NCI-H446 treated with DMSO at 0.1 percent for 48 hours (cell line): Measurements from ENCODE around the gene MRC1.

ENCODE experiments used
- DNase-seq: peaks from one replicate; lab custom pipeline; 2025; lab: John Stamatoyannopoulos, UW

Gene MRC1

GRCh38 chr10:17847585-17848296 is 38.6 kb downstream of the MRC1 start:
- DNase-seq, result no peak

- no peak for DNase-seq
Observed at GRCh38 chr10:17848646-17849045, 39.5 kb downstream of the MRC1 start.

GRCh38 chr10:17850501-17850900 is 41.4 kb downstream of the MRC1 start:
- DNase-seq, result no peak

GRCh38 chr10:17851611-17852010 is 42.5 kb downstream of the MRC1 start:
- DNase-seq, result peak; percentile 58

GRCh38 chr10:17854044-17854652 is 45.0 kb downstream of the MRC1 start:
- no peak for DNase-seq

- DNase-seq, result no peak
Observed at GRCh38 chr10:17857040-17857439, 47.9 kb downstream of the MRC1 start.

- no peak for DNase-seq
Observed at GRCh38 chr10:17859492-17860156, 50.5 kb downstream of the MRC1 start.

GRCh38 chr10:17861760-17862159 is 52.6 kb downstream of the MRC1 start:
- DNase-seq, result no peak

- DNase-seq, result no peak
Observed at GRCh38 chr10:17865351-17865750, 56.2 kb downstream of the MRC1 start.

- DNase-seq, result no peak
Observed at GRCh38 chr10:17866346-17866745, 57.2 kb downstream of the MRC1 start.

GRCh38 chr10:17867056-17867455 is 57.9 kb downstream of the MRC1 start:
- DNase-seq, result no peak

GRCh38 chr10:17871036-17871435 is 61.9 kb downstream of the MRC1 start:
- DNase-seq, result no peak

GRCh38 chr10:17872191-17873091 is 63.3 kb downstream of the MRC1 start:
- peak; percentile 32 for DNase-seq

- DNase-seq, result no peak
Observed at GRCh38 chr10:17873946-17874345, 64.8 kb downstream of the MRC1 start.

- no peak for DNase-seq
Observed at GRCh38 chr10:17877121-17877520, 68.0 kb downstream of the MRC1 start.

- DNase-seq, result peak; percentile 8
Observed at GRCh38 chr10:17878896-17879295, 69.7 kb downstream of the MRC1 start.

- DNase-seq, result no peak
Observed at GRCh38 chr10:17880601-17881000, 71.5 kb downstream of the MRC1 start.

GRCh38 chr10:17882557-17882956 is 73.4 kb downstream of the MRC1 start:
- DNase-seq, result no peak

- no peak for DNase-seq
Observed at GRCh38 chr10:17883621-17884020, 74.5 kb downstream of the MRC1 start.

GRCh38 chr10:17888189-17888588 is 79.0 kb downstream of the MRC1 start:
- DNase-seq, result no peak

- no peak for DNase-seq
Observed at GRCh38 chr10:17891435-17891834, 82.3 kb downstream of the MRC1 start.

- no peak for DNase-seq
Observed at GRCh38 chr10:17904564-17904963, 95.4 kb downstream of the MRC1 start.
